NCI-H1694 treated with DMSO at 0.1 percent for 48 hours (cell line): ENCODE measurements around the gene TAOK3.
A peak's percentile ranks its signal among the peaks of the same experiment; 100 is the strongest.
"Not testable (repeated sequence)": the region's sequence is repeated elsewhere in the genome, so short reads cannot be mapped to it uniquely, and the experiment has no call there.

Experiments used
- DNase-seq: peaks from one replicate; lab custom pipeline; 2025; lab: John Stamatoyannopoulos, UW

Gene TAOK3

GRCh38 chr12:118372541-118373495, at the start of gene TAOK3:
TSS of gene TAOK3 (minus strand) at chr12:118372907. CDS start at chr12:118255567, 117,340 bp downstream.
- DNase-seq, result peak; percentile 93

- DNase-seq, result no peak
Observed at GRCh38 chr12:118420673-118421072, 48.0 kb upstream of the TAOK3 start.

- no peak for DNase-seq
Observed at GRCh38 chr12:118418385-118419057, 45.8 kb upstream of the TAOK3 start.

- no peak for DNase-seq
Observed at GRCh38 chr12:118417942-118418341, 45.2 kb upstream of the TAOK3 start.

- no peak for DNase-seq
Observed at GRCh38 chr12:118409834-118410233, 37.1 kb upstream of the TAOK3 start.

- DNase-seq, result not testable (repeated sequence)
Observed at GRCh38 chr12:118408241-118408640, 35.5 kb upstream of the TAOK3 start.

- DNase-seq, result peak; percentile 59
Observed at GRCh38 chr12:118404876-118405521, 32.3 kb upstream of the TAOK3 start.

GRCh38 chr12:118402251-118402650, 29.5 kb upstream of the TAOK3 start:
- no peak for DNase-seq

- no peak for DNase-seq
Observed at GRCh38 chr12:118398940-118399339, 26.2 kb upstream of the TAOK3 start.

GRCh38 chr12:118398524-118398923, 25.8 kb upstream of the TAOK3 start:
- DNase-seq, result no peak

GRCh38 chr12:118397708-118398440, 25.2 kb upstream of the TAOK3 start:
- DNase-seq, result no peak

- DNase-seq, result no peak
Observed at GRCh38 chr12:118391836-118392235, 19.1 kb upstream of the TAOK3 start.

- no peak for DNase-seq
Observed at GRCh38 chr12:118391424-118391823, 18.7 kb upstream of the TAOK3 start.

- peak; percentile 61 for DNase-seq
Observed at GRCh38 chr12:118377884-118378470, 5.3 kb upstream of the TAOK3 start.

GRCh38 chr12:118377021-118377883, 4.5 kb upstream of the TAOK3 start:
- DNase-seq, result no peak

GRCh38 chr12:118376089-118377020, 3.6 kb upstream of the TAOK3 start, which contains the start of gene SUDS3:
TSS of gene SUDS3 (plus strand) at chr12:118376555. CDS start at chr12:118376692, 137 bp downstream.
- DNase-seq, result peak; percentile 65

GRCh38 chr12:118375348-118375747, 2.6 kb upstream of the TAOK3 start:
- DNase-seq, result no peak

- DNase-seq, result no peak
Observed at GRCh38 chr12:118374909-118375308, 2.2 kb upstream of the TAOK3 start.

GRCh38 chr12:118374126-118374725, 1.5 kb upstream of the TAOK3 start:
- no peak for DNase-seq
